Parathyroid adenoma (tissue), 2 donors: ENCODE measurements around the gene SEPTIN1.

Experiments used
- H2AFZ ChIP-seq: fragments of 300-600 bp; sonication (generic); one replicate; pipeline ENCODE4 v1.7.0; 2017; ENCODE audit warnings: antibody characterized with exemption, mild to moderate bottlenecking
- H3K27ac ChIP-seq: fragments of 300-600 bp; sonication (generic); one replicate; pipeline ENCODE4 v1.7.0; 2017
- H3K27me3 ChIP-seq: fragments of 300-600 bp; sonication (generic); one replicate; pipeline ENCODE4 v1.7.0; 2017; ENCODE audit warnings: low read length; ENCODE audit not compliant: control insufficient read depth, insufficient read depth
- H3K36me3 ChIP-seq: fragments of 300-600 bp; sonication (generic); one replicate; pipeline ENCODE4 v1.7.0; 2017; ENCODE audit warnings: low read length; ENCODE audit not compliant: control insufficient read depth, insufficient read depth
- H3K4me1 ChIP-seq: fragments of 300-600 bp; sonication (generic); one replicate; pipeline ENCODE4 v1.7.0; 2017; ENCODE audit warnings: control low read depth
- H3K4me2 ChIP-seq: fragments of 300-600 bp; sonication (generic); one replicate; pipeline ENCODE4 v1.7.0; 2017; ENCODE audit warnings: low read length
- H3K4me3 ChIP-seq: fragments of 300-600 bp; sonication (generic); one replicate; pipeline ENCODE4 v1.7.0; 2017; ENCODE audit warnings: low read depth, low read length
- H3K79me2 ChIP-seq: fragments of 300-600 bp; sonication (generic); one replicate; pipeline ENCODE4 v1.7.0; 2017; ENCODE audit warnings: control low read depth
- H3K9ac ChIP-seq: fragments of 300-600 bp; sonication (generic); one replicate; pipeline ENCODE4 v1.7.0; 2017; ENCODE audit warnings: mild to moderate bottlenecking
- H3K9me3 ChIP-seq: fragments of 300-600 bp; sonication (generic); one replicate; pipeline ENCODE4 v1.7.0; 2017; ENCODE audit warnings: low read length; ENCODE audit not compliant: control insufficient read depth
- CTCF ChIP-seq: fragments of 300-600 bp; sonication (generic); IDR thresholded peaks from one replicate; pipeline ENCODE4 v1.7.0; 2017; ENCODE audit warnings: antibody characterized with exemption, mild to moderate bottlenecking
- donor health status: primary hyperparathyroidism.

Gene SEPTIN1

GRCh38 chr16:30351586-30352419 is 30.6 kb downstream of the SEPTIN1 start:
- Histone ChIP-seq H3K4me2 (no peak overlapping the region), H2AFZ (no peak overlapping the region), H3K27ac (no peak overlapping the region), H3K9me3 (no peaks in the 10 kb centered on the region), H3K4me1 (peaks cover 6% of the 10 kb centered on the region), H3K27me3 (no peaks in the 10 kb centered on the region), H3K9ac (no peak overlapping the region), H3K36me3 (no peaks in the 10 kb centered on the region), H3K79me2 (no peaks in the 10 kb centered on the region), H3K4me3 (no peak overlapping the region)
- TF ChIP-seq CTCF, result no peak

GRCh38 chr16:30351001-30351441 is 31.3 kb downstream of the SEPTIN1 start:
- Histone ChIP-seq H3K36me3 (no peaks in the 10 kb centered on the region), H3K4me1 (peaks cover 5% of the 10 kb centered on the region), H3K4me3 (no peak overlapping the region), H3K9me3 (no peaks in the 10 kb centered on the region), H3K27me3 (no peaks in the 10 kb centered on the region), H3K9ac (no peak overlapping the region), H3K4me2 (no peak overlapping the region), H3K79me2 (no peaks in the 10 kb centered on the region), H2AFZ (no peak overlapping the region), H3K27ac (no peak overlapping the region)
- no peak for TF ChIP-seq CTCF

- H3K36me3 ChIP-seq, result no peaks in the 10 kb centered on the region
- H3K9ac ChIP-seq, result no peak overlapping the region
- no peak overlapping the region for H3K4me3 ChIP-seq
- H3K9me3 ChIP-seq, result no peaks in the 10 kb centered on the region
- H3K79me2 ChIP-seq, result no peaks in the 10 kb centered on the region
- H3K4me2 ChIP-seq, result no peak overlapping the region
- no peak overlapping the region for H3K27ac ChIP-seq
- H2AFZ ChIP-seq, result no peak overlapping the region
- H3K4me1 ChIP-seq, result no peaks in the 10 kb centered on the region
- no peaks in the 10 kb centered on the region for H3K27me3 ChIP-seq
- no peak for TF ChIP-seq CTCF
These were observed 32.1 kb downstream of the SEPTIN1 start for GRCh38 chr16:30350134-30350871.

GRCh38 chr16:30349675-30350074 is 32.7 kb downstream of the SEPTIN1 start:
- Histone ChIP-seq H3K27ac (no peak overlapping the region), H3K4me1 (no peaks in the 10 kb centered on the region), H3K9me3 (no peaks in the 10 kb centered on the region), H3K4me3 (no peak overlapping the region), H3K79me2 (no peaks in the 10 kb centered on the region), H2AFZ (no peak overlapping the region), H3K36me3 (no peaks in the 10 kb centered on the region), H3K9ac (no peak overlapping the region), H3K4me2 (no peak overlapping the region), H3K27me3 (no peaks in the 10 kb centered on the region)
- TF ChIP-seq CTCF, result no peak
